22Rv1 (cell line): ENCODE measurements around the gene CACHD1.

Experiments
- CTCF ChIP-seq: fragments of 450-650 bp; IDR thresholded peaks from 2 replicates; pipeline ENCODE4 v1.5.1; 2017; ENCODE audit warnings: mild to moderate bottlenecking
- ZFX ChIP-seq: fragments of 450-650 bp; IDR thresholded peaks from 2 replicates; pipeline ENCODE4 v1.6.1; 2017; ENCODE audit warnings: antibody characterized with exemption, borderline replicate concordance

- TF ChIP-seq CTCF (no peak), ZFX (no peak)
Measured at GRCh38 chr1:64423526-64423925, 46.4 kb upstream of the CACHD1 start.
